ENCODE measurements around the gene ARHGEF11. TPM values are rescaled to one million over a fixed set of nuclear protein-coding genes. Genes with fewer than 3 reads are reported as not detected.

Gene ARHGEF11
- total and polyA plus RNA-seq, 2 of the 4 experiments (the other 2 are of a cell fraction), result 16.8 to 17.2 TPM

GRCh38 chr1:156901966-156902915 lies 143.3 kb downstream of the ARHGEF11 start:
- peaks cover 23 to 90% of the 10 kb centered on the region in 2 experiments for H3K79me1 ChIP-seq (ENCODE audit: low read depth in 1 of 2, low read length in 2 of 2)
- in situ Hi-C loops (cut with MboI; ENCODE audit: low sequenced_read_pairs) (no loop called here), intact Hi-C loops (cut with micrococcal nuclease) (no loop called here), dilution Hi-C loops (cut with HindIII; ENCODE audit: low sequenced_read_pairs, unreplicated experiment) (no loop called here)
- no TSS peak for BruUV-seq (replicated peaks)
- no peak overlapping the region for H3K18ac ChIP-seq (ENCODE audit: low read depth, low read length)
- 0 out of 2 replicates have a peak overlapping the region, but pooled peaks have one; percentile 2 for H3K4ac ChIP-seq (ENCODE audit: low read depth, low read length)
- ChIA-PET CTCF (no interaction called here), POLR2A (ENCODE audit: unreplicated experiment) (no interaction called here)
- no peaks in the 10 kb centered on the region for H3K27me3 ChIP-seq (ENCODE audit: control insufficient read depth, insufficient read depth, low read length)
- peak overlapping the region; percentile 59 for H2AK9ac ChIP-seq (replicated peaks; ENCODE audit: low read depth, low read length, poor library complexity)
- no peak overlapping the region for H3K56ac ChIP-seq (ENCODE audit: extremely low read depth, insufficient read depth, low read length)
- no peak overlapping the region for H3K9ac ChIP-seq (ENCODE audit: low read depth, low read length)
- 70% methylated on average over 21 of the region's 23 CpGs; no CpG with 5 or more reads in 1 of the 2 experiments for WGBS, 2 experiments (ENCODE audit: extremely low coverage in 2 of 2, insufficient read length in 1 of 2)
- 0 out of 2 replicates have a peak overlapping the region, but pooled peaks have one; percentile 13 for H2BK120ac ChIP-seq (ENCODE audit: low read depth, low read length)
- no peak overlapping the region for H3K27ac ChIP-seq (ENCODE audit: insufficient read depth, low read length)
- H2AFZ ChIP-seq (replicated peaks; ENCODE audit: low read length, poor library complexity), result no peak overlapping the region
- no peaks in the 10 kb centered on the region for H3K9me3 ChIP-seq (ENCODE audit: control insufficient read depth, insufficient read depth, low read length)
- no peak for DNase-seq
- no peak overlapping the region for H4K8ac ChIP-seq (ENCODE audit: low read depth in 2 of 2, low read length in 2 of 2)
- ATAC-seq (ENCODE audit: low read depth), result no peak
- peak overlapping the region; percentile 46 for H2AK5ac ChIP-seq (ENCODE audit: low read depth, low read length)
- H3K9me1 ChIP-seq (ENCODE audit: insufficient read depth, low read length), result peaks cover 25% of the 10 kb centered on the region
- no peak overlapping the region for H2BK5ac ChIP-seq (ENCODE audit: low read depth, low read length, poor library complexity, severe bottlenecking)
- H3K36me3 ChIP-seq (ENCODE audit: control insufficient read depth, insufficient read depth, low read length), result peaks cover 11% of the 10 kb centered on the region
- H3K4me2 ChIP-seq (ENCODE audit: low read depth, low read length), result no peak overlapping the region
- no peak overlapping the region for H4K5ac ChIP-seq (ENCODE audit: low read depth, low read length)
- no peak overlapping the region for H3K23ac ChIP-seq (ENCODE audit: low read depth, low read length)
- H2BK15ac ChIP-seq (ENCODE audit: low read depth, low read length), result no peak overlapping the region
- H3K4me3 ChIP-seq (ENCODE audit: insufficient read depth, low read depth, low read length), result no peak overlapping the region
- H4K91ac ChIP-seq (ENCODE audit: insufficient read depth, low read depth, low read length), result peak overlapping the region; percentile 29
- no peak overlapping the region for H2BK20ac ChIP-seq (ENCODE audit: low read depth, low read length)
- H3K4me1 ChIP-seq (ENCODE audit: control insufficient read depth, insufficient read depth, low read length), result peaks cover 36% of the 10 kb centered on the region
- no peaks in the 10 kb centered on the region for H4K20me1 ChIP-seq (ENCODE audit: insufficient read depth, low read length)
- H3K14ac ChIP-seq (replicated peaks; ENCODE audit: low read depth, low read length), result no peak overlapping the region
- TF ChIP-seq CTCF (conservative IDR thresholded peaks at IDR 0.05; ENCODE audit: low read depth, low read length), result no peak
- TF ChIP-seq MAZ (IDR thresholded peaks at IDR 0.05; ENCODE audit: borderline replicate concordance, low read depth, low read length), result no peak
- TF ChIP-seq CHD1 (IDR thresholded peaks at IDR 0.05; ENCODE audit: low read depth, low read length), result no peak
- TF ChIP-seq RFX5 (IDR thresholded peaks at IDR 0.05; ENCODE audit: low read depth, low read length), result no peak
- no peak for TF ChIP-seq RCOR1 (IDR thresholded peaks at IDR 0.05; ENCODE audit: insufficient replicate concordance, low read length)
- TF ChIP-seq MAFK (IDR thresholded peaks at IDR 0.05; ENCODE audit: low read depth, low read length), result no peak
- no peak for TF ChIP-seq BHLHE40 (IDR thresholded peaks at IDR 0.05; ENCODE audit: low read depth, low read length)
- TF ChIP-seq FOS (IDR thresholded peaks at IDR 0.05; ENCODE audit: low read depth, low read length), result no peak
- no peak for TF ChIP-seq SMC3 (IDR thresholded peaks at IDR 0.05; ENCODE audit: low read depth, low read length)
- TF ChIP-seq CEBPB (IDR thresholded peaks at IDR 0.05; ENCODE audit: low read depth, low read length), result no peak
- TF ChIP-seq RAD21 (IDR thresholded peaks at IDR 0.05; ENCODE audit: low read length), result no peak
- TF ChIP-seq ELK1 (IDR thresholded peaks at IDR 0.05; ENCODE audit: borderline replicate concordance, low read depth, low read length), result no peak
- TF ChIP-seq POLR2A (IDR thresholded peaks at IDR 0.05; ENCODE audit: low read depth, low read length), result no peak
- TF ChIP-seq NFE2L2 (IDR thresholded peaks at IDR 0.05; ENCODE audit: low read depth, low read length), result no peak
- no peak for TF ChIP-seq MXI1 (IDR thresholded peaks at IDR 0.05; ENCODE audit: borderline replicate concordance, low read depth, low read length)

Data from IMR-90 (cell line).